ENCODE measurements around the gene EYS.

Gene EYS

DNA sequence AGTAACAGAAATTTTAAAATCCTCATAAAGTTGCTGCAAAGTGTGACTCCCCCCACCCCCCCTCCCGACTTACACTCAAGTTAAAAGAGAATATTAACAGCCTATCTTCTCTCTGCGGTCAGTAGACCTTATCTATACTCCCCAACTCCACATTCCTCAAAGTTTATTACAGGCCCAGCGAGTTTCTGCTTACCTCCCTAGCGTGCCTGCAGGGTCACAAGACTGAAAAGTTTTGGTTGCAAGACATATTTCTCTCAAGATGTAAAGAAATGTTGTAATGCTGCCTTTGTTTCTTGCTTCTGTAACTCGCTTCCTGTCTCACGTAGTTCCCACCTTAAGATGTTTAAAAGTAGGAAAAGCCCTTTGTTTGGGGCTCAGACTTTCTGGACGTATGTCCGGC, 1371.8 kb downstream of the EYS start:
- DNase-seq, result no peak

DNA sequence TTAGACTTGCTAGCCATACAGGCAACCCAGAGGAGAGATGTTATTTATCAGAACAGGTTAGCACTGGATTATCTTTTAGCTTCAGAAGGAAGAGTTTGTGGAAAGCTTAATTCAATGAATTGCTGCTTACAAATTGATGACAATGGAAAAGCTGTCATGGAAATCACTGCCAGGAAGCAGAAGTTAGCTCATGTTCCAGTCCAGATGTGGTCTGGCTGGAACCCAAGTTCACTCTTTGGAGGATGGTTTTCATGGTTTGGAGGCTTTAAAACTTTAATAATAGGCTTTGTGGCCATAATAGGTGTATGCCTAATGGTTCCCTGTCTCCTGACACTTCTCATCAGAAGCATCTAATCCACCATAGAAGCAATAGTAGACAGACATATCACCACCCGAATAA, 1372.4 kb downstream of the EYS start:
- no peak for DNase-seq

DNA sequence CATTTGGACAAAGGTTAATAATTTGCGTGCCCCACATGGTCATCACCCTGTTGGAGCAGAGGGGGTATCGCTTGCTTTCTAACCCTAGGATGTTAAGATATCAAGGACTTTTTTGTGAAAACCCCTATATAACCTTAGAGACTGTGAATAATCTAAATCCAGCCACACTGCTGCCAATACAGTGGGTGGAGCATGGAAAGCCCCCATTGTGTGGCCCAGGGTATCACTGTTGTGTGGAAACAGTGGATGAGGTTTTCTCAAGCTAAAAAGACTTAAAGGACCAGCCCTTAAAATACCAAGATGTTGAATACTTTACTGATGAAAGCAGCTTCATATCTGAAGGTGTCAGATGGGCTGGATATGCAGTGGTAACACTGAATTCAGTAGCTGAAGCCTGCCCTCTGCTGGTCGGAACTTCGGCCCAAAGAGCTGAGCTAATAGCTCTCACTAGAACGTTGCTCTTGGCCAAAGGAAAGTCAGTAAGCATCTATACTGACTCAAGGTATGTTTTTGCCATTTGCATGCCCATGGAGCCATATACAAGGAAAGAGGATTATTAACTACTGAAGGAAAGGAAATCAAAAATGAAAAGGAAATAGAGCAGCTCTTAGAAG, 1376.2 kb downstream of the EYS start:
- peak in 44 of 56 donors; percentile 1 to 80 (median 32) for DNase-seq

DNA sequence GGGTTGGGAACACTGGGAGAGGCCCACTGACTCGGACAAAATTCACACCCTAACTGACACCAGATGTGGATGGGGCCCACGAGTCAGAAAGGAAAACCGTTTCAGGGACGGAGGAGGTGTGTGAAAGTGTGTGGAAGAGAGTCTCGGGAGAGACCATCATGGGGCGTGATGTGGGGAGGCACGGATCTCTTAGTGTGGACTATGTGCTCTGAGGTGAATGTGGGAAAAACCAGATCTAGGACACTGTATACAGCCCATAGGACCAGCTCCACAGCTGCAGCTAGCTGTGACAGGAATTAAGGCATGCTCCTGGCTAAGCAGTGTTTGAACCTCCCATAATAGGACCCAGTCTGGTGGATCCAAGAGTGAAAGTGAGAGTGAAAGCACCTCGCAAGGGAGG, 1380.1 kb downstream of the EYS start:
- DNase-seq, result no peak

DNA sequence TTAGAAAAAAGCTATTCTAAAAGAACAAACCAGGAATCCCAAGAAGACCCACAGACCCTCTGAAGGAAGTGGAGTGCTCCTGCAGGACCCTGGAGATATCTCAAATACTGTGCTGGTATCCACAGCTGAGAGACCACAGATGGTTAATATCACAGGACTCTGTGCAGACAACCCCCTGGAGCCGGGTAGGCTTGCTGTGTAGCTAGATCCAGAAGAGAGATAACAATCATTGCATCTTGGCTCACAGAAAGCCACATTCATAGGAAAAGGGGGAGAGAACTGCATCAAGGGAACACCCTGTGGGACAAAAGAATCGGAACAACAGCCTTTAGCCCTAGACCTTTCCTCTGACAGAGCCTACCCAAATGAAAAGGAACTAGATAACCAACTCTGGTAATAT, 1381.9 kb downstream of the EYS start:
- no peak for DNase-seq

DNA sequence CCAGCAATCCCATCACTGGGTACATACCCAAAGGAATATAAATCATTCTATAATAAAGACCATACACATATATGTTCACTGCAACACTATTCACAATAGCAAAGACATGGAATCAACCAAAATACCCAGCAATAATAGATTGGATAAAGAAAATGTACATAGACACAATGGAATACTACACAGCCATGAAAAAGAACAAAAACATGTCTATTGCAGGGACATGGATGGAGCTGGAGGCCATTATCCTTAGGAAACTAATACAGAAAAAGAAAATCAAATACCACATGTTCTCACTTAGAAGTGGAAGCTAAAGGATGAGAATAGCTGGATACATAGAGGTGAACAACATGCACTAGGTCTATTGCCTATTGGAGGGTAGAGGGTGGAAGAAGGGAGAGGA, 1396.8 kb downstream of the EYS start:
- no peak for DNase-seq

DNA sequence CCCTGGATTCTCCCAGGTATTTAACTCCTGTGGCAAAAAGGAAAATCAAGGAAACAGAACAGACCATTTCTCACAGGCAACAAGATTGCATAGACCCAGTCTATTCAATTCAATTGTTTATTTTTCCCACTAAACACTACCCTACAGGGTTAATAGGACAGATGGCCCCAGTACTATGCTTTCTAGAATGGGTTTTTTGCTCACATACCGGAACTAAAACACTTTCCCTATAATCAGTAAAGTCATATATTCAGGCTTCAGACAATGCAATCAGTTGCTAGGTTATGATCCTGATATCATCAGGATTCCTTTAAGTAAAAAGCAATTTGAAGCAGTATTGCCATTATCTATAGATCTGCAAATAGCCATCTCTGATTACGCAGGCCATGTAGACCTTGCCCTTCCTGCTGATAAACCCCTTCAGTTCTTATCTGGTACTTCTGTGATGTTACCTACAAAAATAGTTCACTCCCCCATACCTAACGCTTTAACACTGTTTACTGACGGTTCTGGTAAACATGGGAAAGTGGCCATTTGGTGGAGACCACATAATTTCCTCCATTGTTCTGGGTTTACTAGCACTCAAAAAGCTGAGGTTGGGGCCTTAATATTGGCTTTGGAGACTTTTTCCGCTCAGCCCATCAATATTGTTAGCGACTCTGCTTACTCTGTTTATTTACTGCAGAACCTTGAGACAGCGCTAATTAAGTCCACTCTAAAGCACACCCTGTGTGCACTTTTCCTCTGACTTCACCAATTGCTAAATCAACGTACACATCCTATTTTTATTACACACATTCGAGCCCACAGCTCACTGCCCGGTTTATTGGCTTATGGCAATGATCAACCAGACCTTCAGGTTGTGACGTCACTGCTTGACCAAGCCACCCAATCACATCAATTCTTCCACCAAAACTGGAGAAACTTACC, 1405.5 kb downstream of the EYS start:
- DNase-seq, result no peak

DNA sequence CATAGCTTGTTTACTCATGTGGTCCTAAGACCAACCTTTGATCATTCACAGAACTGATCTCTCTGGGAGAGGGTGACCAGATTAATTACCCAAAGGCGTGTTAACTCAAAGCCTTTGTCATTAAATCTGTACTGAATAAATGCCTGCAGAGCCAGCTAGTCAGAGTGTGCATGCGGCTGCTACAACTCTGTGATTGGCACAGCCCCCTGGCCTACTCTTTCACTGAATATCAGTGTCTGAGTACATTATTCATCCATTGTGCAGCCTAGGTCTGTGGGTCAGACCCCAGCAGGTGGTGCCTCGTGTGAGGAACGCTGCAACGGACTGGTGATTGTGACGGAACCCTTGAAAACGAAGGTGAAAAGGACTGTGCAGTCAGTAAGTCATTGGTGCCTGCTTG, 1407.8 kb downstream of the EYS start:
- no peak for DNase-seq

DNA sequence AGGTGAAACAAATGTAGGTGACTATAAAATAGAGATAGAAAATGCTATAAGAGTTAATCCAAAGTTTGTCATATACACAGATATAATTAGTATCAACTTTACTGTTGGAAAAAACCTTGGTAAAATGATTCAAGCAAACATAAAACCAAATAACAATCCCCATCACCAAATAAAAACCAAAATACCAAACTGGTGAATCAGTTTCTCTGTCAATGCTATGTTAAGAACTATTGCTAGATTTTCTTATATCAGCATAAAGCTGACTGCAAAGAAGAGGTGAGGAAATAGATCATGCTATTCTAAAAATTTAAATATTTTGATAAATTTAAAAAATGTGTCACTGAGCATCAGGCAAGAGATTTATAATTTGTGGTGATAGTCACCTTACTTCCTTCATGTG, 1413.0 kb downstream of the EYS start:
- DNase-seq, result no peak

DNA sequence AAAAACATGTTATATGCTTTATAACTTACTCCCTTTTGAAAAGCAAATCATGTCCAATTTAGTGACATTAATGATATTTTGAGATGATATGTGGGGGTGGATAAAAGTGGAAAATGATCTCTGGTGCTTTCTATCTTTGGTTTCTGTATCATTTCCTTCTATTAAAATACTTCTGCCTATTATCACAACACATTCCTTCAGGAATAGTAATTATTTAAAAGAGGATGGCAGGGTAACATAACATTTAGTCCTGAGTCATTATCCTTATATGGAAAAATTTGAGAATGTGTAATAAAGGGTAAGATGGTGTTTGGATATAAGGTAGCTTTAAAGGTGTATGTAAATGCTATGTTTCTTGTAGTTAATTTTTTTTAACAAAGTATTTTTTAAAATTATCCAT, 1413.7 kb downstream of the EYS start:
- no peak for DNase-seq

DNA sequence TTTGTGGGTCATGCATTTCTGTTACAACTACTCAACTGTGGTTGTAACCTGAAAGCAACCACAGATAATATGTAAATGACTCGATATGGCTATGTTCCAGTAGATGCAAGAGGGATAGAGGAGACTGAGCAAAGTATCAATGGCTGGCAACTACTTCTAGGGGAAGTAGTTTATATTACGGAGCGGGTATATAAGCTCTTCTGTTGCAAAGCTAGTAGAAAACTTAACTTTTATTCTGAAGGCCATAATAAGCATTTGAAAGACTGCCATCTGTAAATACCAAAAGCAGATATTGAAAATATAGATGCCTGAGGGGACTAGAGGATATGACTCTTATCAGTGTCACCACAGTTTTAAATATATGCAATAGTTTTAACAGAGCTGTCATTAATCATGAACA, 1416.2 kb downstream of the EYS start:
- DNase-seq, result no peak

DNA sequence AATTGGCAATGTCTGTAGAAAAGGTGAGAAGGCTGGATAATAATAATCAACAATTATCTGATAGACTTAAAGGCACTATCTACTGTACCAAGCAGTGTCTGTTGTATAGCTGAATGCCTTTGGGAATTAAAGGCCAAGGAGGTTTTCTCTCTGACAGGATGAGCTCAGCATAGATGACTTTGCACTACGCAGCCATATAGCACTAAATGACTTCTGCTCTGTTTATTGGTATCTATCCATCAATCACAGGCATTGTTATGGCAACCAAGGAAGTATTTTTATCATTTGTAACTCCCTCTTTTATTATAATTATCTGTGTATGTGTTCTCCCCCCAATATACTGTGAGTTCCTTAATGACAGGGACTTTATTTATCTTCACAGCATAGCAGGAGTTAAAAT, 1417.1 kb downstream of the EYS start:
- no peak for DNase-seq

DNA sequence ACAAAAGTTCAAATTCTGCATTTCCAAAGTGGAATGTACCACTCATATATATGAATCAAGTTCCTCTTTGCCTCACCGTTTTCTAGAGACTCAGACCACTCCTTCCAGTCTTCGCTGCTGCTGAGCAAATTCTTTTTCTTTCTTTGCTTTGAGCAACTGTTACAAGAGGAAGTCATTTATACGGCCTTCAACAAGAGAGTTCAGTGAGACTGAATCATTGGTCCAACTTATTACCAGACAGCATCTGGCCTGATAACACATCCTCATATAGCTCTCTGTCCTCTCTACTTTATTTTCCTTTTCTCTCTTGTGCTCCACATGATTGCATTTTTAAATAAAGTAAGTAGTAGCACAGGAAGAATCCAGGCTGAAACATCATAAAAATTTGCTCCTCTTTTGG, 1418.7 kb downstream of the EYS start:
- no peak for DNase-seq

DNA sequence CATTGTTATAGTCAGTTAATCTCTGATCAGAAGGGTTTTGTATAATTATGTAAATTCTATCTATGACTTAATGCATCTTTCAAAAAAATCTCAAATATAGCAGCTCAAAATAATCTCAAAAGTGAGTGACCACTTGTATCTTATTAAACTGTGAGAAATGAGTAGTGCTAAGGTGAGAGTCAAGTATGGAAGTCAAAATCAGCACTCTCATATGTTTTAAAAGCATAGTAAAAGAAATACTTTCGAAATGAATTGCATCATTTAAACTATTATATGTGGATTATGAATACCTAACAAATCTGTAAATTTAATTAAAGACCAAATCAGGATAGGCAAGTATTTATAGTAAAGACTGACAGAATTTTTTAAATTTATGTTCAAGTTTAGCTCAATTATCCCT, 1425.9 kb downstream of the EYS start:
- no peak for DNase-seq

DNA sequence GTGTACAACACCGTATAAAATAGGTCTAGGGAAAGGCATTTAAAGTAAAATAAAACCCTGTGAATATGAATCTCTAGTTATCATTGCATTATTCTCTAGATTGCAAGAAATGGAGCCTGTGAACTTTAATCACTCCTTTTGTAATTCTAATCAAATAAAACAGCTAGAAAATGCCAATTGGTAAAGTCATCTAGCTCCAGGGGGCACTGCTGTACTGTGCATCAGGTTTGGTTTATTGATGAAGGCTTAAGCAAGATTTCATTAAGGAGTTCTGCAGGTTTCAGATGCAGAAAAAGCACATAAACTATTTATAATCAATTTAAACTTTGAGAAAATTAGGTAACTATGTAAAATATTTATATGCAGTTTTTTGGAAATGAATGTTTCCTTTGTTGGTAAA, 1426.5 kb downstream of the EYS start:
- DNase-seq, result peak in 26 of 56 donors; percentile 0 to 59 (median 8)

DNA sequence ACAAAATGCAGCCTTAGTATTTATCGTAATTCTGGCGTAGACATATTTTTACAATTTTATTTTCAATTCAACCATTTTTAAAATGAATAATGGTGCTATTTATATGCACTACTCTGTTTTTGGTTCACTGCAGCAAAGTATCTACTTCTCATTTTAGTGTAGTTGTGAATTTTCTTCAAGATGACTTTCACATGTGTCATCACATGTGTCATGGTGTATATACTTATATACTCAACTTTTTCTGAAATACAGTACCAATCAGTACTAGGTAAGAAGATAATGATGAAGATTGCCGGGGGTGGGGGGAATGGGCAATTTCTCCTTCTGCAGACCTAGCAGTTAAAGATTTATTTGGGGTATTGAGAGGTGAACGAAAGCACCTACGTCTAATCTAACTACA, 1436.9 kb downstream of the EYS start:
- no peak for DNase-seq

DNA sequence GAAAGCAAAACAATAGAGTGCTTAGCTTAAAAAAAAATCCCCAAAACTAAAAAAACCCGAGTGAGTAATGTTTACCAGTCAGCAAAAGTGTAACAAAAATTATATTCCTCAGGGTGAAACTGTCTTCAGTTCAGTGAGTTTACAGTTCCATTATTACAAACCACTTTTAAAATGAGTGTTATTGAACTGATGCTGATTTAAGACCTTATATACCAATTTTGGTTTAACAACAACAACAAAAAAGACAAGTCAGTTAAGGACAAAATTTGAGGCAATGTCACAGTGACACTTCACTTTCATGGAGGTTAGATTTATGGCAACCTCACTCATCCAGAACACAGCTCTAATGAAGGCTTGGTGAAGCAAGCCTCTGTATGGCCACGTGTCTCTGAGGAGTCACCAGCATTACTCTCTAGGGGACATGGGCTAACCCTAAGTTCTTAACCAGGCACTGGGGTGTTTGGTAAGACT, 1440.6 kb downstream of the EYS start:
- DNase-seq, result no peak

DNA sequence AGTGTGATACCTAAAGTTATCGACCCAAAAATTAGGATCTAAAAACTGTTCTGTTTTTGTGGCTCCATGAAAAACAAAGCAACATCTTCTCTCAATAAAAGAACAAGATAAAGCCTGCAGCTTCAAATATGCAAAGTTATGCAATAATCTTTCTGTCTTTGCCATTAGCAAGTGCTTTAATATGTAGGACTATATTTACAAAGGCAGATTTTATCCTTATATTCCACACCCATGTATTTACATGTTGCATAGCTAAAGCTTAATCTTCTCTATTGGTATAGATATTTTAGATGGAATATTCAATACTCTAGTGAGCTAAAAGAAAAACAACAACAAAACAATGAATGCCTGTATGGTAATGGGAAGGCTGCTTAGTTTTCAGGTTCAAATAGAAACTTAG, 1443.2 kb downstream of the EYS start:
- DNase-seq, result no peak

DNA sequence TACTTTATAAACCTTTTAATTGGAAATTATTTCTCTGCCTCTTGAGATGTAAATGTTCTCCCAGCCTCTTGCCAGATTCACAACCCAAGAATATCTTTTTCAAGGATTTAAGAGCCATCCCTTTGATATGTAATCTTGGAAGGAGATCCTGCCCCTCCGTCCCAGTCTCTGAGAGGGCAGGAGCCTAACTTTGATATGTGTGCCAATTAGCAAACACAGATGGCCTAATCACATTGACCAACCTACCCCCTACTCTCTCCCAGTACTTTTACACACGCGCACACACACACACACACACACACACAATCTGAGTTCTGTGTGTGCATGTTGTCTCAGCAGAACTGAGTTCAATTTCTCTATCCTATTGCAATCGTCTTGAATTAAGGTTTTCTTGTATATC, 1447.7 kb downstream of the EYS start:
- DNase-seq, result no peak

DNA sequence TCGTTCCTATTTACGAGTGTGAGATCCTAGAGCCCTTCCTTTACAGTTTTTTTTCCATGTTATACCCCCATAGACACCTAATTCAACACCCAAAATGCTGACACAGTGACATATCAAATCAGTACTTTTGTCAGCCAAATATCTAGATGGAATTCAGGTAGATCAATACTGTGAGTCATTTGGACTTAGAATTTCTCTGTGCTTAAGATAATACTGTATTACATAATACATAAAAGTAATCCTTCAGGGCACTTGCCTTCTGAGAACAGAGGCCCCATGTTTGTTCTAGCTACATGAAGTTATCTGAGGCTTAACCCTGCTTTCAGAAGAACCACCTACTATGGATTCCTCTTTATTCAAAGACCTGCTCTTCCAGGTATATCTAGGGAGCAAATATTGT, 1448.3 kb downstream of the EYS start:
- no peak for DNase-seq

DNA sequence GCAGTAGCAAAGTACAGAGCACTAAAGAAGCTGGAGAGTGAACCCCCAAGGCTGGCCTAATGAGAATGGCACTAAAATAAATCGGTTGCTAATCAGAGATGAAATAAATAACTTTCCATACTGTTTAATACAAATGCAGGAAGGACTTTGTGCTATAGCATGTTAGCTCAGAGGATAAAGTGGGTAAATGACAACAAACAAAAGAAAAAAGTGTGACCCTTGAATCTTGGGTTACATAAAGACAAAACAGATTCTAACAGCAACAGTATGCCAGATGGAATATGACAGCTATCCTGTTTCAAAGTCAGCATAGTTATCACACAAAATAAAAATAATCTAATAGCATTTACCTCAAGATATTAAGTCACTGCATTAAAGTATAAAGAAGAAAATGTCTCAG, 1448.7 kb downstream of the EYS start:
- no peak for DNase-seq

DNA sequence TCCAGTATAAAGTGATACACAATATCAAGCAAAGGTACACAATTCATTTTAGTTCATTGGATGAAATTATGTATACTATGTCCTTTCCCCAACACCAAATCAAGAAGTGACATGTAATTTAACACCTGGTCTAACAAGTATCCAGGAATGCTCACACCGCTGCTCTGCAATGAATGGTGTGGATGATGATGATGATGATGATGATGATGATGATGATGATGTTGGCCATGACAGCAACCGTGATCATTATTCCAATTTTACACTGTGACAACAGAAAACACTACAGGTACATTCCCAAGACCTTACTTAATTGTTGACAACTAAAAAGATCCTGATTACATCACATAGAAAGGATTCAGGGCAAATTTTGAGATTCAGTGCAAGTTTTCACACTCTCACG, 1449.4 kb downstream of the EYS start:
- no peak for DNase-seq

DNA sequence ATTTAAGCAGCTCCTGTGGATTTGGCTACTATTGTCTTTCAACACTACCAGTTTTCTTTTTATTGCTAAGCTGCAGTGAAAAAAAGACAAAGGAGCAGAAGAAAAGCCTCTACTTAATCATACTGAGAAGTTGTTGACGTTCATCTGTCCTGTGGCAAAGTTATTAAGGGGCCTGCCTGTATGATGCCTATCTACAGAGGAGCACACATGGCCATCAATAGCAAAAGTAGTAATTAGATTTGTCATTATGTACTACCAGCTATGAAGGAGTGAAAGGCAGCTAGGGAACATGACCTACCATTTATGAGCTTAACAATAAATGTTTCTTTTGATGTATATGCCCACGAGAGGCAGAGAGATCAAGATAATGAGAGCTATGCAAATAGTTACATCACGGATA, 1450.5 kb downstream of the EYS start:
- DNase-seq, result no peak
